CD4-positive, alpha-beta T cell treated with Interleukin-15 for 1 hour (primary cell): Measurements from ENCODE around the gene DPRX.
"Not testable (repeated sequence)": the region's sequence is repeated elsewhere in the genome, so short reads cannot be mapped to it uniquely, and the experiment has no call there.

Experiments used
- DNase-seq: peaks from one replicate; pipeline ENCODE4 v3.0.0-alpha.2; 2020

DPRX gene

DNA sequence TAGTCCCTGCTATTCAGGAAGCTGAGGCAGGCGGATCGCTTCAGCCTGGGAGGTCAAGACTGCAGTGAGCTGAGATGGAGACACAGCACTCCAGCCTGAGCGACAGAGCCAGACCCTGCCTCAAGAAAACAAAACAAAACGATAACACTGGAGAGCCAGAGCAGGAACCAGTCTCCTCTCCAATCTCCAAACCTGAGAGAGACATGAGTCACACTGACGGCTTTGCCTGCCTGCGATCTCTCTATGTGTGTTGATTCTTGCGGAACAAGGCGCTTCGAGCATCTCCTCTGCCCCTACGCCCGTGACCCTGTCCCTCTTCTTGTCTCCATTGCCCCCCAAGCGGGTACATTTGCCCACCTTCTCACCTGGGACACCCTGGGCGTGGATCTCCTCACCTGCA is 15.6 kb downstream of the DPRX start:
- no peak for DNase-seq

- no peak for DNase-seq
These were observed 16.0 kb downstream of the DPRX start for GRCh38 chr19:53647792-53648191.

DNA sequence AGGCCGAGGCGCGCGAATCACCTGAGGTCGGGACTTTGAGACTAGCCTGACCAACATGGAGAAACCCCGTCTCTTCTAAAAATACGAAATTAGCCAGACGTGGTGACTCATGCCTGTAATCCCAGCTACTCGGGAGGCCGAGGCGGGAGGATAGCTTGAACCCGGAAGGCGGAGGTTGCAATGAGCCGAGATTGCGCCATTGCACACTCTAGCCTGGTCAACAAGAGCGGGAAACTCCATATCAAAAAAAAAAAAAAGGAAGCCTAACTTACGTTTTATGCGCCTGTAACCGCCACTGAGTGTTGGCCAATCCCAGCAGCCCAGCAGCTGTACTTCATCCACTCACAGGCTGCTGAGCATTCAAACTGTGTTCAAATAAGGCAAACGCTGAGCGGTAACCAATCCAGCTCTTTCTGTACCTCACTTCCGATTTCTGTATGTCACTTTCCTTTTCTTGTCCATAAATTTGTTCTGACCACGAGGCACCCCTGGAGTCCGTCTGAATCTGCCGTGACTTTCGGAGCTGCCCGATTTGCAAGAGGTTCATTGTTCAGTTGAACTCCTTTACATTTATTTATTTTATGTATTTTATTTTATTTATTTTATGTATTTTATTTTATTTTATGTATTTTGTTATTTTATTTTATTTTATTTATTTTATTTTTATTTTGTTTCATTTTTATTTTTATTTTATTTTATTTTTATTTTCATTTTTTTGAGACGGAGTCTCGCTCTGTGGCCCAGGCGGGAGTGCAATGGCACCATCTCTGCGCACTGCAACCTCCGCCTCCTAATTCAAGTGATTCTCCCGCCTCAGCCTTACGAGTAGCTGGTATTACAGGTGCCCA is 18.2 kb downstream of the DPRX start:
- no peak for DNase-seq

- no peak for DNase-seq
These were observed 20.7 kb downstream of the DPRX start for GRCh38 chr19:53652476-53652875.

DNA sequence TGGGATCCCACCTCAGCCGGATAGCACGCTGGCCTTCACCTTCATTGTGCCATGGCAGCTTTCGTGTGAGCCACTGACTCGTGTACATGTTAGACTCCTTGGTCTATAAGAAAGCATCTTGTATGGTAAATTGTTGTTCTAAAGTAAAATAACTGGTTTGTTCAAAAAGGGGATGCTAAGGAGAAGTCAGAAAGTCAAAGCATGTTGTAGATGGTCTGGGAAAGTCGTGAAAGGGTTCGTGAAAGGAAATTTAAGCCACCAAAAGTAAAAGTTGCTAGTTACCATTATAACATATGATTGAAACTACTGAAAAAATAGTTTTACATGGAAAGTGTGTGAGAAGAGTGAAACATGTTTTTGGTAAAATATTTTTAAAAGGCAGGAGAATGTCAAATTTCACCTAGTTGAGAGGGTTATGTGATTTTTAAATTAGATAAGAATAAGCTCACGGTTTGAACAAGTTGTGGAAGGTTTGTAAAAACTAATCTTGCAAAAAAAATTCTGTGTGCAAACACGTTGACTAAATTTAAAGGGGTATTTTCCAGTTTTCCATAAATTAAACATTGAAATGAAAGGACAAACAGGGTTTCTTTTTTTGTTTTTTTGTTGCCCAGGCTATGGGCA is 23.4 kb downstream of the DPRX start:
- no peak for DNase-seq

DNA sequence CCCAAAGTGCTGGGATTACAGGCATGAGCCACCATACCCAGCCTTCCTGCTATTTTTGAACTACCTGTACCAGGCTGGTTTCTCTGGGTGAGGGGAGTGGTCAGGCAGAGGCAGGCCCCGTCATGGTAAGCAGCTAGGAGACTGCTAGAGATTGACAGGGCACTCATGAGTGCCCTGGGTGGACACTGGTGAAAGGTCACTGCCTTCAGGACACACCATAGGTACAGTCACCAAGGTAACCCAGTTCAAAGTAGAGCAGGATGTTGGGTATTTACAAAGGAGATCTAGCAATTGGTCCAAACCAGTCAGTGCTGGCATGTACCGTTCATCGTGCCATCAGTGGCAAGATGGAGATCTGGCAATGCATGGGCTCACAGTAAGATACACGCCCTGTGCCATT is 25.5 kb downstream of the DPRX start:
- DNase-seq, result no peak

GRCh38 chr19:53657778-53658177 is 26.0 kb downstream of the DPRX start:
- DNase-seq, result no peak

GRCh38 chr19:53659292-53659691 is 27.5 kb downstream of the DPRX start:
- no peak for DNase-seq

- no peak for DNase-seq
These were observed 28.8 kb downstream of the DPRX start for GRCh38 chr19:53660584-53660983.

DNA sequence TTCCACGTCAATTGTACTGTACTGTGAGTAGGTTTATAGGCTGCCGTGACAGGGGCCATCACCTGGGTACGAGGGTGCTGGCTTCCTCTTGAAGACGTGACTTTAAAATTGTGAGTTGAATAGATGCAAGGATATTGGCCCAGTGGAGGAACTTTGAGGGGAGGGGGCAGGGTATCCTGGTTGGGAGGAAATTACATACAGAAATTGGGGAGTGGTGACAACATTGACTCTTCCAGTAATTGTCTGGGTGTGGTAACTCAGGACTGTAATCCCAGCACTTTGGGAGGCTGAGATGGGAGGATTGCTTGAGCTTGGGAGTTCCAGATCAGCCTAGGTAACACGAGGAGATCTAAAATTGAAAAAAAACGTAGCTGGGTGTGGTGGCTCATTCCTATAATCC is 30.4 kb downstream of the DPRX start:
- DNase-seq, result no peak

DNA sequence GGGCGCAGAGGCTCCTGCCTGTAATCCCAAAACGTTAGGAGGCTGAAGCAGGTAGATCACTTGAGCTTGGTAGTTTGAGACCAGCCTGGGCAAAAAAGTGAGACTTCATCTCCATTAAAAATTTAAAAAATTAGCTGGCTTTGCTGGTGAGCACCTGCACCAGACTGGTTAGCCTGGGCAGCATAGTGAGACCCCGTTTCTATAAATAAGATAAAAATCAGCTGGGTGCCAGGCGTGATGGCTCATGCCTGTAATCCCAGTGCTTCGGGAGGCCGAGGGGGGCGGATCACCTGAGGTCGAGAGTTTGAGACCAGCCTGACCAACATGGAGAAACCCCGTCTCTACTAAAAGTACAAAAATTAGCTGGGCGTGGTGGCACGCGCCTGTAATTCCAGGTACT is 32.4 kb downstream of the DPRX start:
- no peak for DNase-seq

- DNase-seq, result no peak
These were observed 33.0 kb downstream of the DPRX start for GRCh38 chr19:53664760-53665159.

DNA sequence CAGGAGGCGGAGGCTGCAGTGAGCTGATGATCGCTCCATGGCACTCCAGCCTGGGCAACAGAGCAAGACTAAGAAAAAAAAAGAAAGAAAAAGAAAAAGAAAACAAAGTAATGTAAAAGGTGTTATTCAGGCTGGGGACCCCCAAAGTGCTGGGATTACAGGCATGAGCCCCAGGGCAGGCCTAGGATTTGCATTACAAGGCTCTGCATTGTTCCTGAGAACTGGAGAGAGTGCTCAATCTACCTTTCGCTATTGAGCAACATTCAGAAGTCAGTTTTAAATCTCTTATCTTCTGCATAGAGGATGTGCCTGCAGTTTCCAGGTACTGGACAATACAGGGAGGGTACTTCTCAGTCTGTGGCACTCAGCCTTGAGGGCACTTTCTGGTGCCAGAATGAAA is 34.5 kb downstream of the DPRX start:
- DNase-seq, result not testable (repeated sequence)

DNA sequence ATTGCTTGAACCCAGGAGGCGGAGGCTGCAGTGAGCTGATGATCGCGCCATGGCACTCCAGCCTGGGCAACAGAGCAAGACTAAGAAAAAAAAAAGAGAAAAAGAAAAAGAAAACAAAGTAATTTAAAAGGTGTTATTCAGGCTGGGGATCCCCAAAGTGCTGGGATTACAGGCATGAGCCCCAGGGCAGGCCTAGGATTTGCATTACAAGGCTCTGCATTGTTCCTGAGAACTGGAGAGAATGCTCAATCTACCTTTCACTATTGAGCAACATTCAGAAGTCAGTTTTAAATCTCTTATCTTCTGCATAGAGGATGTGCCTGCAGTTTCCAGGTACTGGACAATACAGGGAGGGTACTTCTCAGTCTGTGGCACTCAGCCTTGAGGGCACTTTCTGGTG is 37.0 kb downstream of the DPRX start:
- DNase-seq, result not testable (repeated sequence)

- no peak for DNase-seq
These were observed 38.5 kb downstream of the DPRX start for GRCh38 chr19:53670345-53670744.

GRCh38 chr19:53671663-53672062 is 39.9 kb downstream of the DPRX start:
- DNase-seq, result no peak
